ENCODE measurements around the gene SNRNP48. TPM values are rescaled to one million over a fixed set of nuclear protein-coding genes. Genes with fewer than 3 reads are reported as not detected.

The SNRNP48 gene
- total RNA-seq, 1 donor from 2014 or later, result 17.3 TPM

- DNase-seq (no peak), ATAC-seq (no peak)
- intact Hi-C loops (cut with micrococcal nuclease), result no loop called here
Measured at GRCh38 chr6:7557652-7558051, 32.3 kb upstream of the SNRNP48 start.

GRCh38 chr6:7558781-7559180 is 31.2 kb upstream of the SNRNP48 start:
- no peak for DNase-seq
- ATAC-seq, result no peak
- intact Hi-C loops (cut with micrococcal nuclease), result no loop called here

- intact Hi-C loops (cut with micrococcal nuclease), result no loop called here
- DNase-seq (no peak), ATAC-seq (no peak)
Measured at GRCh38 chr6:7559196-7559595, 30.8 kb upstream of the SNRNP48 start.

GRCh38 chr6:7559651-7560385 is 30.2 kb upstream of the SNRNP48 start:
- intact Hi-C loops (cut with micrococcal nuclease), result loop anchor here (10.0 kb wide), 1 partner anchor 145 kb away; no protein-coding TSS in a partner anchor

GRCh38 chr6:7561153-7561964 is 28.6 kb upstream of the SNRNP48 start:
- ATAC-seq, result peak; percentile 93
- intact Hi-C loops (cut with micrococcal nuclease), result loop anchor here (10.0 kb wide), 1 partner anchor 147 kb away; no protein-coding TSS in a partner anchor
- DNase-seq, result peak; percentile 52

More at GRCh38 chr6:7559651-7560385, 30.2 kb upstream of the SNRNP48 start:
- ATAC-seq (no peak), DNase-seq (no peak)

GRCh38 chr6:7562769-7563168 is 27.2 kb upstream of the SNRNP48 start:
- intact Hi-C loops (cut with micrococcal nuclease), result loop anchor here (10.0 kb wide), 1 partner anchor 148 kb away; no protein-coding TSS in a partner anchor
- no peak for DNase-seq
- ATAC-seq, result no peak

GRCh38 chr6:7566107-7566506 is 23.9 kb upstream of the SNRNP48 start:
- no peak for ATAC-seq
- intact Hi-C loops (cut with micrococcal nuclease), result loop anchor here (10.0 kb wide), 1 partner anchor 151 kb away; no protein-coding TSS in a partner anchor
- DNase-seq, result no peak

- ATAC-seq, result no peak
- intact Hi-C loops (cut with micrococcal nuclease), result loop anchor here (10.0 kb wide), 1 partner anchor 152 kb away; no protein-coding TSS in a partner anchor
- DNase-seq, result no peak
Measured at GRCh38 chr6:7566617-7567173, 23.3 kb upstream of the SNRNP48 start.

GRCh38 chr6:7568021-7568420 is 22.0 kb upstream of the SNRNP48 start:
- no peak for DNase-seq
- ATAC-seq, result no peak
- intact Hi-C loops (cut with micrococcal nuclease), result loop anchor here (10.0 kb wide), 1 partner anchor 153 kb away; no protein-coding TSS in a partner anchor

- ATAC-seq (no peak), DNase-seq (no peak)
- intact Hi-C loops (cut with micrococcal nuclease), result loop anchor here (10.0 kb wide), 1 partner anchor 154 kb away; no protein-coding TSS in a partner anchor
Measured at GRCh38 chr6:7569082-7569481, 20.9 kb upstream of the SNRNP48 start.

GRCh38 chr6:7572213-7572943 is 17.6 kb upstream of the SNRNP48 start:
- no peak for DNase-seq
- ATAC-seq, result no peak
- intact Hi-C loops (cut with micrococcal nuclease), result no loop called here

- ATAC-seq, result no peak
- intact Hi-C loops (cut with micrococcal nuclease), result no loop called here
- no peak for DNase-seq
Measured at GRCh38 chr6:7574500-7574899, 15.5 kb upstream of the SNRNP48 start.

- intact Hi-C loops (cut with micrococcal nuclease), result no loop called here
Measured at GRCh38 chr6:7578516-7578915, 11.5 kb upstream of the SNRNP48 start.

GRCh38 chr6:7578931-7579330 is 11.1 kb upstream of the SNRNP48 start:
- intact Hi-C loops (cut with micrococcal nuclease), result no loop called here
- ATAC-seq, result no peak

More at GRCh38 chr6:7578516-7578915, 11.5 kb upstream of the SNRNP48 start:
- no peak for ATAC-seq
- DNase-seq, result no peak

GRCh38 chr6:7579851-7580250 is 10.1 kb upstream of the SNRNP48 start:
- no peak for ATAC-seq
- intact Hi-C loops (cut with micrococcal nuclease), result no loop called here
- no peak for DNase-seq

More at GRCh38 chr6:7578931-7579330, 11.1 kb upstream of the SNRNP48 start:
- DNase-seq, result no peak

- intact Hi-C loops (cut with micrococcal nuclease), result no loop called here
- no peak for DNase-seq
- no peak for ATAC-seq
Measured at GRCh38 chr6:7580537-7580926, 9.5 kb upstream of the SNRNP48 start.

GRCh38 chr6:7580927-7581618 is 8.9 kb upstream of the SNRNP48 start:
- intact Hi-C loops (cut with micrococcal nuclease), result no loop called here
- DNase-seq (no peak), ATAC-seq (no peak)

- DNase-seq (no peak), ATAC-seq (no peak)
- intact Hi-C loops (cut with micrococcal nuclease), result no loop called here
Measured at GRCh38 chr6:7585287-7585930, 4.6 kb upstream of the SNRNP48 start.
